Mesendoderm (in vitro differentiated cells): ENCODE data around the gene TTLL4.

Experiments
- DNase-seq: peaks from one replicate; pipeline ENCODE4 v3.0.0; 2013
- H2AK5ac ChIP-seq: 2 replicates; pipeline ENCODE4 v1.6.1; 2013; ENCODE audit warnings: low read length, inconsistent platforms
- H2BK120ac ChIP-seq: 2 replicates; pipeline ENCODE4 v1.6.1; 2013; ENCODE audit warnings: low read depth, mild to moderate bottlenecking, low read length, moderate library complexity, mixed read lengths
- H2BK15ac ChIP-seq: replicated peaks from 2 replicates; pipeline ENCODE4 v1.6.1; 2013; ENCODE audit warnings: low read depth, mild to moderate bottlenecking, moderate library complexity
- H2BK5ac ChIP-seq: 2 replicates; pipeline ENCODE4 v1.6.1; 2013; ENCODE audit warnings: low read length, inconsistent platforms
- H3K18ac ChIP-seq: 2 replicates; pipeline ENCODE4 v1.6.1; 2013; ENCODE audit warnings: mild to moderate bottlenecking, low read length, mixed read lengths
- H3K23ac ChIP-seq: one replicate; pipeline ENCODE4 v1.6.1; 2013; ENCODE audit warnings: low read length
- H3K27ac ChIP-seq: 2 replicates; pipeline ENCODE4 v1.5.1; 2013; ENCODE audit warnings: low read depth, mild to moderate bottlenecking, inconsistent platforms, low read length, moderate library complexity
- H3K27me3 ChIP-seq: 2 replicates; pipeline ENCODE4 v1.6.1; 2013; ENCODE audit warnings: low read length, control low read depth, mild to moderate bottlenecking, inconsistent platforms; ENCODE audit not compliant: insufficient read depth, poor library complexity
- H3K36me3 ChIP-seq: 2 replicates; pipeline ENCODE4 v1.6.1; 2013; ENCODE audit warnings: low read length, inconsistent platforms; ENCODE audit not compliant: control insufficient read depth, insufficient read depth
- H3K4ac ChIP-seq: one replicate; pipeline ENCODE4 v1.6.1; 2013; ENCODE audit warnings: low read depth, mild to moderate bottlenecking, low read length, moderate library complexity
- H3K4me1 ChIP-seq: 2 replicates; pipeline ENCODE4 v1.6.1; 2013; ENCODE audit warnings: low read depth, low read length, inconsistent platforms; ENCODE audit not compliant: control insufficient read depth
- H3K4me2 ChIP-seq: 2 replicates; pipeline ENCODE4 v1.6.1; 2013; ENCODE audit warnings: low read length
- H3K4me3 ChIP-seq: 2 replicates; pipeline ENCODE4 v1.5.1; 2013; ENCODE audit warnings: mild to moderate bottlenecking, low read length
- H3K56ac ChIP-seq: one replicate; pipeline ENCODE4 v1.6.1; 2013; ENCODE audit warnings: low read length
- H3K79me1 ChIP-seq: 2 replicates; pipeline ENCODE4 v1.6.1; 2013; ENCODE audit warnings: low read length, inconsistent platforms
- H3K79me2 ChIP-seq: 2 replicates; pipeline ENCODE4 v1.6.1; 2013; ENCODE audit warnings: mild to moderate bottlenecking, low read length; ENCODE audit not compliant: control insufficient read depth, insufficient read depth
- H3K9ac ChIP-seq: 2 replicates; pipeline ENCODE4 v1.6.1; 2013; ENCODE audit warnings: low read length, inconsistent platforms
- H4K5ac ChIP-seq: one replicate; pipeline ENCODE4 v1.6.1; 2013; ENCODE audit warnings: low read length
- H4K8ac ChIP-seq: one replicate; pipeline ENCODE4 v1.6.1; 2013; ENCODE audit warnings: low read depth, mild to moderate bottlenecking, control low read depth, low read length, moderate library complexity
- WGBS: extraction: QIAGEN DNeasy Blood & Tissue Kit; methylation state at CpG from one replicate; pipeline ENCODE4 v1.1.7; 2013; ENCODE audit warnings: low lambda C conversion rate, missing lambda C conversion rate; ENCODE audit not compliant: insufficient coverage; ENCODE audit errors: extremely low coverage; 5-methylcytosine and 5-hydroxymethylcytosine counted together

The TTLL4 gene

DNA sequence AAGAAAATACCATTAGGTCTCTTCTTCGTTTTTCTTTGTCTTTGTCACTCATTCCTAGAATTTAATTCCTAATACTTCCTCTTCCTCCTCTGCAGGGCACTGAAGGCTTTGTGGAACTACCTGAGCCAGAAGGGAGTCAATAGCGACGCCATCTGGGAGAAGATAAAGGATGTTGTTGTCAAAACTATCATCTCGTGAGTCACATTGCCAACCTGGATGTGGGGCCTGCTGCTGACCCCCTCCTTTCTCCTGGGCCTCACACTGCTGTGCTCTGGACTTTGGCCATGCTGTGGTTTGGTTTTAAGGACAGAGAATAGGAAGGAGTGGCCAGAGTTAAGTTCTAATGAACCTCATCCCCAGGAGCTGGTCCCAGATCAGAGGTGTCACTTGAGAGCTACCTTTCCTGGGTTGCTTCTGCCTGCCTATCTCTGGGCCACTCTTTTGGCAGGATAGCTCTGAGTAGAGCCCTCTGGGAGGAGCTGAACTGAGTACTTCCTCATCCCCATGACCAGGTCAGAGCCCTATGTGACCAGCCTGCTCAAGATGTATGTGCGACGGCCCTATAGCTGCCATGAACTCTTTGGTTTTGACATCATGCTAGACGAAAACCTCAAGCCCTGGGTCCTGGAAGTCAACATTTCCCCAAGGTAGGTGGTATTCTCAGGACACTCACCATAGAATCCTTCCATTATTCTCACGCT lies 38.3 kb downstream of the TTLL4 start:
- Histone ChIP-seq H2BK15ac (no peak overlapping the region), H3K4me3 (no peak overlapping the region), H3K23ac (no peak overlapping the region), H3K4ac (no peak overlapping the region), H3K79me1 (no peaks in the 10 kb centered on the region), H3K9ac (no peak overlapping the region), H3K36me3 (peaks cover 38% of the 10 kb centered on the region), H4K5ac (no peak overlapping the region), H4K8ac (no peak overlapping the region), H3K4me2 (no peak overlapping the region), H3K79me2 (no peaks in the 10 kb centered on the region), H3K56ac (no peak overlapping the region), H3K27me3 (no peaks in the 10 kb centered on the region), H2BK120ac (no peak overlapping the region), H3K18ac (no peak overlapping the region), H2BK5ac (no peak overlapping the region), H3K27ac (no peak overlapping the region), H2AK5ac (no peak overlapping the region), H3K4me1 (no peaks in the 10 kb centered on the region)
- DNase-seq, result no peak
- WGBS, result no CpG with 5 or more reads among the region's 8 CpGs

DNA sequence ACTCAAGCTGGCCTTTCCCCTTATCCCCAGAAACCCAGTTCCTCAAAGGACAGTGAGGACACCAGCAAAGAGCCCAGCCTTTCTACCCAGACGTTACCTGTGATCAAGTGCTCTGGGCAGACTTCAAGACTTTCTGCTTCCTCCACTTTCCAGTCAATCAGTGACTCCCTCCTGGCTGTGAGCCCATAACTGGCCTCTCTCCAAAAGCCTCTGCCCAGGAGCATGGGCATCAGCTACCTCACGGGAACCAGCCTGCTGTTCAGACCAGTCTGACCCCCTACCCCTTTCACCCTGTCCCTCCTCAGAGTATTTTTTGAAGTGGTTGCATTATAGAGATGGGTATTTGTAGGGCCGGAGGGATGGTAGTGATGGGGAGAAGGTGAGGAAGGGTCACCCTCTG lies 43.6 kb downstream of the TTLL4 start:
- no peak overlapping the region for H4K8ac ChIP-seq

DNA sequence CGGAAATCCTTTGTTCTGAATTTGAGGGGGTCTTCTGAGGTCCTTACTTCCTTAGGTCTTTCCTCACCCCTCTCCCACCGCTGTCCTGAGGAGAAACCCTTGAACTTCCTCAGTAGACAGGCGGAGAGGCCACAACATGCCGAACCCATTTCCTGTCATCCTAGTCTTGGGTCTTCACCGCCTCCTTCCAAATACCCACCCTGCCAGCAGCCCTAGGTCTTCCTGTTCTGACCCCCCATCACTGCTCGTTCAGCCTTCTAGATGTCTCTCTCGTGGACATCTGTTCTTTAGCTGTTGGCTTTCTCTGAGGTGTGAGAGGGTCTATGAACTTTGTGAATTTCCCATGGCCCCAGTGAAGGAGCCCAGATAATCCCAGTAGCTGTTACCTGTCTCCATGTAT lies 44.1 kb downstream of the TTLL4 start:
- no peak overlapping the region for H4K5ac ChIP-seq
- WGBS, result no CpG with 5 or more reads among the region's 7 CpGs
- no peak overlapping the region for H2BK120ac ChIP-seq
- H3K4ac ChIP-seq, result no peak overlapping the region
- H3K27me3 ChIP-seq, result no peaks in the 10 kb centered on the region
- no peak overlapping the region for H3K27ac ChIP-seq
- no peaks in the 10 kb centered on the region for H3K79me2 ChIP-seq
- no peak for DNase-seq
- H2AK5ac ChIP-seq, result no peak overlapping the region
- H3K4me1 ChIP-seq, result no peaks in the 10 kb centered on the region
- H3K4me2 ChIP-seq, result no peak overlapping the region
- no peak overlapping the region for H2BK5ac ChIP-seq
- no peak overlapping the region for H4K8ac ChIP-seq
- H2BK15ac ChIP-seq, result no peak overlapping the region
- H3K79me1 ChIP-seq, result no peaks in the 10 kb centered on the region
- no peak overlapping the region for H3K56ac ChIP-seq
- H3K36me3 ChIP-seq, result peaks cover 28% of the 10 kb centered on the region
- H3K18ac ChIP-seq, result no peak overlapping the region
- H3K9ac ChIP-seq, result no peak overlapping the region
- no peak overlapping the region for H3K4me3 ChIP-seq
- H3K23ac ChIP-seq, result no peak overlapping the region

More for the DNA sequence above, 43.6 kb downstream of the TTLL4 start:
- H3K56ac ChIP-seq, result no peak overlapping the region
- H2AK5ac ChIP-seq, result no peak overlapping the region
- H3K4ac ChIP-seq, result no peak overlapping the region
- no peak overlapping the region for H3K18ac ChIP-seq
- no peak overlapping the region for H4K5ac ChIP-seq
- no peak overlapping the region for H2BK5ac ChIP-seq
- no CpG with 5 or more reads among the region's 3 CpGs for WGBS
- no peaks in the 10 kb centered on the region for H3K79me1 ChIP-seq
- H3K4me3 ChIP-seq, result no peak overlapping the region
- H3K4me1 ChIP-seq, result no peaks in the 10 kb centered on the region
- no peak for DNase-seq
- peaks cover 28% of the 10 kb centered on the region for H3K36me3 ChIP-seq
- H3K27me3 ChIP-seq, result no peaks in the 10 kb centered on the region
- no peak overlapping the region for H3K4me2 ChIP-seq
- no peak overlapping the region for H3K23ac ChIP-seq
- no peak overlapping the region for H2BK15ac ChIP-seq
- H2BK120ac ChIP-seq, result no peak overlapping the region
- no peak overlapping the region for H3K9ac ChIP-seq
- no peak overlapping the region for H3K27ac ChIP-seq
- no peaks in the 10 kb centered on the region for H3K79me2 ChIP-seq

DNA sequence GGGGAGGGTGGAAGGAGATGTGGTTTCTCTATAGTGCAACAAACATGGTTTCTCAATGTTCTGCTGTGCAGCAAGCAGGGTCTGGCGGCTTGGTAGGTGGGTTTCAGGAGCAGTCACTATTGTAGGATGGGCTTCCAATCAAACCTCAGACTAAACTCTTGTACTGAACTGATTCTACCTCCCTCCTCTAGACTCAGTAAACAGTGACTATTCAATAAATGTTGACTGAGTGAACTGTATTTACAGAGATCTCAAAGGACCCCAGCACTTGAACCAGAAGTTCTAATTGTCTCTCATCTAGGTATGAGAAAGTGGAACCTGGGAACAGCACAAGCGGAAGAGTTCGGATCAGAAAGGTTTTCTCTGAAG lies 44.5 kb downstream of the TTLL4 start:
- Histone ChIP-seq H3K4me3 (no peak overlapping the region), H3K4ac (no peak overlapping the region), H3K27ac (no peak overlapping the region), H4K5ac (no peak overlapping the region), H2AK5ac (no peak overlapping the region), H3K36me3 (peaks cover 28% of the 10 kb centered on the region), H3K4me1 (no peaks in the 10 kb centered on the region), H3K79me2 (no peaks in the 10 kb centered on the region), H2BK120ac (no peak overlapping the region), H3K27me3 (no peaks in the 10 kb centered on the region), H3K9ac (no peak overlapping the region), H3K79me1 (no peaks in the 10 kb centered on the region), H2BK5ac (no peak overlapping the region), H3K18ac (no peak overlapping the region), H3K56ac (no peak overlapping the region), H2BK15ac (no peak overlapping the region), H4K8ac (no peak overlapping the region), H3K4me2 (no peak overlapping the region), H3K23ac (no peak overlapping the region)
- WGBS, result no CpG with 5 or more reads among the region's 3 CpGs
- no peak for DNase-seq

DNA sequence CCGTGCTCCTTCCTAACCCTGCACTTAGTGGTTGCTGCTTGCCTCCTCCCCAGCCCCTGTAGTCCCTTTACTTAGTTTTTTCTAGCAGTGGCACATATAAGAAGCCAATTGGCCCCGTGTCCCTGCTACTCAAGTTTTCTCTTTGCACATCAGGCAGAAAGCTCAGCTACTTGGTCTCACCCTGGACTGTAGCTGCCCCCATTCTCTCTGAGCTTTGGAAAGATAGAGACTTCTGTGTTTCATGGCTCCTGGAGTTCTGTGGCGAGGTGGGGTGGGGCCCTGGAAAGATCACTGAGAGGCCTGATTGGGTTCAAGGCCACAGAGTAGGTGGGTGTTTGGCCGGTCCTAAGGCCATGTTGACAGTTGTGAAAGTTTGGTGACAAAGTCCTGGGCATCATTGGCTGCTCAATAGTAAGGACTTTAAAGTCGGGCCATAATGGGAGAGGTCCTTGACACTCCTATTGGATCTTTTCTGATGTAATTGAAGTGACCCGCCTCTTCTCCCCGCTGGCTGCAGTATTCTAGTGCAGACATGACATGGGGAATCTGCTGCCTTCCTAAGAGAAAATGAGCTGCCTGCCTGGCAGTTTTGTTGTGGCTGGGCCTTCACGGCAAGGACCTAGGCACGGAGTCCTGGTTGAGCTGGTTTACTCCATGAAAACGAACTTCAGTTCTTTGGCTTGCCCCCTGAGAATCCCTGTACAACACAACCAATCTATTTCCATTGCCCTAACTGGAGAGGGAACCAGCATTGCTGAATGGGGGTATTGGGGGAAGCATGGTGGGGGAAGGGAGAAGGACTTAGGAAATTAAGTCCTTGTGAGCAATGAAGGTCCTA lies 45.2 kb downstream of the TTLL4 start:
- no peaks in the 10 kb centered on the region for H3K79me2 ChIP-seq
- H2BK120ac ChIP-seq, result no peak overlapping the region
- H3K56ac ChIP-seq, result no peak overlapping the region
- no peaks in the 10 kb centered on the region for H3K27me3 ChIP-seq
- no peak overlapping the region for H3K4ac ChIP-seq
- WGBS, result no CpG with 5 or more reads among the region's 10 CpGs
- H2BK15ac ChIP-seq, result no peak overlapping the region
- H3K18ac ChIP-seq, result no peak overlapping the region
- H3K27ac ChIP-seq, result no peak overlapping the region
- no peaks in the 10 kb centered on the region for H3K79me1 ChIP-seq
- H3K9ac ChIP-seq, result no peak overlapping the region
- no peaks in the 10 kb centered on the region for H3K4me1 ChIP-seq
- no peak overlapping the region for H2BK5ac ChIP-seq
- no peak overlapping the region for H4K8ac ChIP-seq
- H3K23ac ChIP-seq, result no peak overlapping the region
- H3K4me2 ChIP-seq, result no peak overlapping the region
- peaks cover 25% of the 10 kb centered on the region for H3K36me3 ChIP-seq
- H4K5ac ChIP-seq, result no peak overlapping the region
- no peak overlapping the region for H2AK5ac ChIP-seq
- DNase-seq, result no peak
- H3K4me3 ChIP-seq, result no peak overlapping the region
